ENCODE measurements around the gene NOSIP.

The NOSIP gene

GRCh38 chr19:49594993-49595818, 14.8 kb upstream of the NOSIP start:
- no peak for DNase-seq

DNA sequence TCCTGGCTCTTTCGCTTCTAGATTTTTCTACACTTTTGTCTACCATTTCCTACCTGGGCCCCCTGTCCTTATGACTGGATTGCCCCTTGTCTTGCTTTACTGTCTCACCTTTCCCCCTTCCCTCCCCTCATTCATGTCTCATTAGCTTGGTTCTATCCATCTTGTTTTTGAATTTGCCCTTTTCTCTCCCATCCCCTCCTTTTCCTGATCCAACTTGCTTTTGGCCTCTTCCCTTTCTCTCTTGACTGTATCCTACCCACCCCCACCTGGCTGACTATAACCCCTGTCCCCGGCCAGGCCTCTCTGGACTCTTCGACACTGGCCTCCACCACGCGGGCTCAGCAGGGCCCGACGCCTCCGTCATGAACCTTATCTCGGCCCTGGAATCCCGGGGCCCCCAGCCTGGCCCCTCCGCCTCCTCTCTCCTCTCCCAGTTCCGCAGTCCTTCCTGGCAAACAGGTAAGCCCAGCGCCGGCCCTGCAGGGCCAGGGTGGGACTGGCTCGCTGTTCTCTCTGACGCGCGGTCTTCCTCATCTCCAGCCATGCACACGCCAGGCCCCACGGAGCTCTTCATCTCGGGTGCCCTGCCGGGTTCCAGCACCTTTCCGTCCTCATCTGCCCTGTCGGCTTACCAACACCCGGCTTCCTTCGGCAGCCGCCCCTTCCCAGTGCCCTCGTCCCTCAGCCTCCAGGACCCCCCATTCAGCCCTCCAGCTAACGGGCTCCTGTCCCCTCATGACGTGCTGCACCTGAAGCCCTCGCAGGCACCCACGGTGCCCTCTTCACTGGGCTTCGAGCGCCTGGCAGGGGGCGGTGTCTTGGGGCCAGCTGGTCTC, 14.0 kb upstream of the NOSIP start:
- DNase-seq = no peak

DNA sequence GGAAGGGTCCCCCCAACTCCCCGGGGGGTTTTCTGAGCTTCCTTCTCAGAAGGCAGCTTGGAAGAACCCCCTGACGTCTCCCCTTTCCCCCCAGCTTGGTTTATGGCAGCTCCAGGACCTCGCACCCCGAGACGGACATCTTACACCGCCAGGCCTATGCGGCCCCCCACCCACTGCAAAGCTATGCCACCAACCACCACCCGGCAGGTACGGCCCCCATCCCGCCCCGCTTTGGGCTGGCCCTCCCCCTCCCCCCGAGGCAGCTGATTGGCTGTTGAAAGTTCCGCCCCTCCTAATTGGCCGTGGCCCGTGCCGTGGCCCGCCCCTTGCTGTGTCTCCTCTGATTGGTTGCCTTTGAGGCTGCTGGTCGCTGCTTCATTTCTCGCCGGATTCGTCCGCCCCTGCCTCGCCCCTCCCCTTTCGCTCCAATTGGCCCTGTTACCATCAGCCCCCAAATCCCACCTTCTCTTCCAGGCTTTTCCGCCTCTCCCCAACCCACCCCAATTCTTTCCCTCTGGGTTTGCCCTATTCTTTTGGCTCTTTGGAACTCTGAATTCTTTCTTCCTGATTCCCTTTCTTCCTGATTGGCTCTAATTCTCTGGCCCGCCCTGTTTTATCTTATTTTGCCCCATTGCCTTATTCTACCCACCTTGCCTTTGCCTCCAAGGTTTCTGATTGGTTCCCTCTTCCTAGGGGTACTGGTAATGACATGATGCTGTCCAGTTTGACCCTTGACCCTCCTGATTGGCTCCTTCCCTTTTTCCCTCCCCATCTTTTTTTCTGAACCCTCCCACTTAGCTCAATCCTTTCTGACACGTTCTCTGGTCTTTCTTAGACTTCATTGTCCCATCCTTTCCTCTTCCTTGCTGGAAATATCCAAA, 13.1 kb upstream of the NOSIP start:
- DNase-seq = peak; percentile 57 to 86

GRCh38 chr19:49592486-49593232, 12.3 kb upstream of the NOSIP start:
- DNase-seq = peak in 1 of 2 experiments; percentile 30

- DNase-seq = peak; percentile 29 to 52
Measured at GRCh38 chr19:49591731-49592485, 11.6 kb upstream of the NOSIP start.

DNA sequence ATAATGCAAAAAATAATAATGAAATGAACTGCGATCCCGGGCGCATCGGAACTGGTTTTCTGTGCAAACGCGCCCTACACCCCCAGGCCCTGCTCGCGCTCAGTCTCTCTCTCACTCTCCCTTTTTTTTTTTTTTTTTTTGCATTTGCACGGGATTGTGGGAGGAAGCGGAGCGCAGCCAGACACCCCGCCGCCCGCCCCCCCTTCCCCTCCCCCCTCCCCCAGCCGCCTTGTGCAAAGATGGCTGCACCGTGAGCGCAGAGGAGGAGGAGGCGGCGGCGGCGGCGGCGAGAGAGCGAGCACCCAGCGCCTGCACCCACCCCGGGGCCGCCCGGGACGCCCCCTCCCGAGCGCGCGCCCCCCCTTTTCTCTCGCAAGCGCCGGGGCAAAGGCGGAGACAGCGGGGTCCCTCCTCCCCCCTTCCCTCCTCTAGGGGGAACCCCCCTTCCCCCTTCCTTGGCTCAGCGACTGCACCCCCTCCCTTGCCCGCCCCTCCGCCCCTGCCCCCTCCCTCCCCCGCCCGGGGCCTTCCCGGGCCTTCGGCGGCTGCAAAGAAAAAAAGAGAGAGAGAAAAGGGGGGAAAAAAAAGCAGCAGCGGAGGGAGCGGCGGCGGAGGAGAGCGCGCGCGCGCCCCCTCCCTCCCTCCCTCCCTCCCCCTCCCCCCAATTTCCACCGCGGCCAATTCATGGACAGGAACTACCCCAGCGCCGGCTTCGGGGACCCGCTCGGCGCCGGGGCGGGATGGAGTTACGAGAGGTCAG, 10.8 kb upstream of the NOSIP start, which contains the start of gene PRR12:
PRR12 (plus strand) TSS at position 212 of the 760 bp plus-strand sequence; CDS start at position 685, 473 bp downstream.
- DNase-seq = peak in 1 of 2 experiments; percentile 40

GRCh38 chr19:49590071-49590970, 10.0 kb upstream of the NOSIP start:
- peak; percentile 86 to 96 for DNase-seq

DNA sequence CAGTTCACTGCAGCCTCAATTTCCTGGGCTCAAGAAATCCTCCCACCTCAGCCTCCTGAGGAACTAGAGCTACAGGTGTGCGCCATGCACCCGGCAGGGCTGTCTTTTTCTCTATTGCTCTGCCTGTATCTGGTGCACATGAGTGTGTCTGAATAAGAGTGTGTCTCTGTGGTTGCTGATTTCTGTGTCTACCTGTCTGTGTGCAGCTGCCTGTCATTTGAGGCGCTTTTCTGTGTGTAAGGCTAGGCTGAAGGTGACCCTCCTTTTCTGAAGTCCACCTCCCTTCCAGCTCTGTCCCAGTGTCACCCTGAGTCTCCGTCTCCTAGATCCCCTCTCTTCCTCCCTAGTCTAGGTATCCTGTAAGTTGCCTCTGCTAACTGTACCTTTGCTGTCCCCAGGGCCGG, 9.1 kb upstream of the NOSIP start:
- no peak for DNase-seq

- no peak for DNase-seq
Measured at GRCh38 chr19:49588365-49589122, 8.2 kb upstream of the NOSIP start.

- no peak for DNase-seq
Measured at GRCh38 chr19:49587227-49587626, 6.9 kb upstream of the NOSIP start.

GRCh38 chr19:49585023-49585422, 4.7 kb upstream of the NOSIP start:
- DNase-seq = no peak

DNA sequence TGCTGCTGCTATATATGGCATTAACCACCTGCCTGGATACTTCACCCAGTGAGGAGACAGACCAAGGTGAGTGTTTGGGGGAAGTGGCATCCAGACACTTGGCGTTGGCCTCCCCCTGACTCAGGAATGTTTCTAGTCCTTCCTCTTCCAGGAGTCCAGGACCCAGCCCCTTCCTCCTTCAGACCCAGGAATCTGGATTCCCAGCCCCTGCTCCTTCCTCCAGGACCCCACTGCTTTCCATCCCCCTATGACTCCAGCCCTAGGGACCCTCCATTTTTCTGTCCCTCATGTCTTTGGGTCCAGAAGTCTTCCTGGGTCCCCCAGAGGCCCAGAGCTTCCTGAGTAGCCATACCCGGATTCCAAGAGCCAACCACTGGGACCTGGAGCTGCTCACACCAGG, 2.9 kb upstream of the NOSIP start:
- DNase-seq = no peak

DNA sequence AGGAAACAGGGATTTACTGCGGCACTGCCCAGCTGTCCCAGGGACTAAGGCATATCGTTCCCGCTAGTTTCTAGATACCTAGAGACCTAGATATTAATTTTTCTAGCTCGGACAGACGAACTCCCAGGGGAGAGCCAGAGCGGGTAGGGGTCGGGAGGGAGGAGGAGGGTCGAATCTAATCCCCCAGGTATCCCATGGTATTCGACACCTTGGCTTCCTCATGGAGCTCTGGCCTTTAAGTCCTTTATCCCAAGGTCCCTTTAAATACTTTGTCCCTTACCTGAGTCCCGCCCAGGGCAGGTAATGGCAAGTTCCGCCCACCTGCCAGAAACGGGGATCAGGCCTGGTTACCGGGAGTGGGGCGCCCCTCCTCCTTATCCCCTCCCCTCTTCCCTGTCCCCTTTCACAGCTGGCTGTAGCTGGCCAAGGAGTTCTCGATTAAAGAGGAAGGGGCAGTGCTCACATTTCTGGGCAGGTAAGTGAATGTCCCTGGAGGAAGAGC, 702 bp upstream of the NOSIP start, which contains the start of gene PRRG2:
PRRG2 (plus strand) TSS at position 310 of the 502 bp plus-strand sequence. CDS start 1,904 bp downstream, outside the sequence.
- no peak for DNase-seq

DNA sequence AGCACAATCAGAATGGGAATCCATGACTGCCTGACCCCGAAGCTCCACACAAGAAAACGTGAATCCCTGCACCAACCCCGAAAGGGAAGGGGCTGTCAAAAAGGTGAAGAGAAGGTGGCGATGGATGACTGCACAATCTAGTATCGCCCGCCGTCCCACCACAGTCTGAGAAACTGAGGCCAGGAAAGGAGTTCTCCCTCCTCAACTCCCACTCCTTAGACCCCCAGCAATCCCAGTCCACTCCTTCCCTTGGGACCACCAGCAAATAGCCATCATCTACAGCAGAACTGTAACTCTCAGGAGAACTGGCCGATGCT, 451 bp downstream of the NOSIP start:
- DNase-seq = no peak

- no peak for DNase-seq
Measured at GRCh38 chr19:49579193-49579592, 1.2 kb downstream of the NOSIP start.

DNA sequence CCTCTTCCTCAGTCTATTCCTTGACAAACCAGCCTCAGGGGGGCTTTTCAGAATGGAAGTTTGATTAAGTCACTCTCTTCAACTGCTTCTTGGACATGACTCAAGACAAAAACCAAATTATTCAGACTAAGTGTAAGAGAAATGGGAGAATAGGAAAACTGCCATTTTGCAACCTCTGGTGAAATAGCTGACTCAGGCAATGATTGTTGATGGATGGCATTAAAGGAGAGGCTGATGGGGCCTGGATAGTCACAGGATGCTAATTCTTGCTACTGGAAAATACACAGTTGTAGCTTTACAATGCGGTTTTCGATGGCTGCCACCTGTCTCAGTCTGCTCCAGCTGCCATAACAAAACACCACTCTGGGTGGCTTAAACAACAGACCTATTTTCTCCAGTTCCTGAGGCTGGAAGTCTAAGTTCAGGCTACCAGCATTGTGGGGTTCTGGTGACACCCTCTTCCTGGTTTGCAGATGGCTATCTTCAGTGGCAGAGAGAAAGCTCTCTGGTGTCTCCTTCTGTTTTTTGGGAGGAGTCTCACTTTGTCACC, 6.1 kb downstream of the NOSIP start:
- no peak for DNase-seq

- no peak for DNase-seq
Measured at GRCh38 chr19:49573425-49573824, 6.9 kb downstream of the NOSIP start.

DNA sequence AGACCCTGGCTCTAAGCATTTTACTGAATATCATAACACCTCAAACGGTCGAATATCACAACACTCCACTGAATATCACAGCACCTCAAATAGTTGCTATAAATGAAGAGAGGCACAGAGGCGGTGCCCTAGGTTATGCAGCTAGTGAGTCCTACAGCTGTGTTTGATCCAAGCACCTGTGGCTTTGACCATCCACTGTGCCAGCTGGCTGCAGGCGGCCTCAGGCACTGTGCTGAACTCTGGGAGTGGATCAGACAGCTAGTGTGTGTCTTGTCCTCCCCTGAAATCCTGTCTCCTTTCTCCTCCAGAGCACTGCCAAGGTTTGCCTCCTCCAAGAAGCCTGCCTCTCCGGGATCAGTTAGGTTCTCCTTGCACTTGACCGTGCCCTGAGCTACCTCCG, 7.3 kb downstream of the NOSIP start:
- no peak for DNase-seq
